Epidermal melanocyte (primary cell): ENCODE data around the gene AGBL1.

ENCODE experiments used
- DNase-seq: peaks from one replicate; pipeline ENCODE4 v3.0.0; 2011; ENCODE audit warnings: low spot score; ENCODE audit not compliant: insufficient read length

Gene AGBL1

DNA sequence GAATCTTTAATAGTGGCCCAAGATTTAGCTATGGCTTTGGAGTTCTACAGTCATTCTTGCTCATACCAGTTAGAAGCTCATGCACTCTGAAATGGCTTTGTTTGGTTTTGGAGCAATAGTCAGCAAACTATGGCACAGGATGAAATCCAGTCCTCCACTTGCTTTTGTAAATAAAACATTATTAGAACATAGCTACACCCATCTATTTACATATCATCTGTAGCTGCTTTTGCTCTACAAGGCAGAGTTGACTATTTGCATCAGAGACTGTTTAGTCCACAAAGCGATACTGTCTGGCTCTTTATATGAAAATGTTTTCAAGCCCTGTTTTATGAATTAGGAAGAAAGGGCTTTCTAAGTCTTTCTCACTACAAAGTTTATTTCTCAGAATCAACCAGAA is 716.9 kb downstream of the AGBL1 start:
- no peak for DNase-seq

DNA sequence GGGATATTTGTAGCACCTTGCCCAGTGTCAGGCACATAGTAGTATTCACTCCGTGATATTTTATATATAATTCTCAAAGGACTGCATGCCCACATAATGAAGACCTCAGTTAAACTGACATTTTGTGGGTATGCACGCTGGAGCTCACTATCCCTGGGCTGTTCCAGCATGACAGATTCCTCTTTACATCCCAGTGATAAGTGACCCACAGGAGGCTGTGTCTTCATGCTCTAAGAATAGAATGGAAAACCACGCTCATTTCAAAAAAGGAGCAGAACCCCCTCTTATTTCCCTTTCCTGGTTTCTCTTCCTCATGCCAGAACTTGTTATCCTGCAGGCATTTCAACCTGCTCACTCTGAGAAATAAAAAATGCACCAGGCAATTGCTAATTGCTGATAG is 717.5 kb downstream of the AGBL1 start:
- DNase-seq: no peak

DNA sequence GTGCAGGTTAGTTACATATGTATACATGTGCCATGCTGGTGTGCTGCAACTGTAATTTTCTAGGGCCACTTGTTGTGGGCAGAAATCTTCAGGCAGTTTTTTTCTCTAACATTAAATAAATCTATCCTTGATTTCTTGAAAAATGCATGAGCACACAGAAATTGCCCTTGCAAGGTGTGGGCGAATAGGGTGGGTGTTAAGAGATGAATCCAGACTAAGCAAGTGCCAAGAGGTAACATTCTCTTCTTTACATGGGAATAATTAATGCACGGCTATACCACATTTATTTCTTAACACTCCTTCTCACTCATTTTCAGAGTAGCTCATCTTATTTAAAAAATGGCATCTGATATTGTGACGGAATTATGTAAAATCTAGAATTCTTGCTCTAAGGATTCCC is 719.6 kb downstream of the AGBL1 start:
- no peak for DNase-seq

DNA sequence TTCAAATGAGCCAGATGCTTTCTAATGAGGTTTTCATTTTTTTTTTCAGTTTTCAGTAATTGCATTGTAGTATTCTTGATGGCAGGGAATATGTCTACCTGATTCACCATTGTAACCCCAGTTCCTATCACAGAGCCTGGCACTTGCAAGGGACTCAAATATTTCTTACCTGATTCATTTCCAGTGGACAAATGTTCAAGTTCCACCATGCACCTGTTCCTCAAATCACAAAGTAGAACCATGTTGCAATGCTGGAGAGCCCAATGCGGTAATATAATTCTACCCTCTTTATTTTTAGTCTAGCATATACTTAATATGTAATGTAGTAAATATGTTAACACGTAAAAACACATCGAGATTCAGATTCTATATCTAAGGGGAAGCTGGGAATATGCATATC is 722.6 kb downstream of the AGBL1 start:
- DNase-seq: no peak

DNA sequence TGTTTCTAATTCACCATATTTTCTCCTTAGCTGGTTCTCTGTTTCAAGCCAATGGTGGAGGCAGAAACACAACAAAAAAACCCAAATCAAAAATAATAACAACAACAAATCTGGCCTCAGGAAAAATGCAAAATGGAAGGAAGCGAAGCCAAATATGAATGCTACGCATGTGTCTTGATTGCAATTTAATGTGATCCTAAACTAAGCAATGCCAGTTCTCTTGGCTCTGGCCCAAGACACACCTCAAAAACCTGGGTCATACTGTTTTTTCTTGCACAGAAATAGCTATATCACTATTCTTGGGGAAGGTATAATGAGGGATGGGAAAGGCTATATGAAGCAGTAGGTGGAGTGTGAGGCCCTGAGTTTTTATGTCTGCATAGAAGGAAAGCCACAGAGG is 724.7 kb downstream of the AGBL1 start:
- no peak for DNase-seq

DNA sequence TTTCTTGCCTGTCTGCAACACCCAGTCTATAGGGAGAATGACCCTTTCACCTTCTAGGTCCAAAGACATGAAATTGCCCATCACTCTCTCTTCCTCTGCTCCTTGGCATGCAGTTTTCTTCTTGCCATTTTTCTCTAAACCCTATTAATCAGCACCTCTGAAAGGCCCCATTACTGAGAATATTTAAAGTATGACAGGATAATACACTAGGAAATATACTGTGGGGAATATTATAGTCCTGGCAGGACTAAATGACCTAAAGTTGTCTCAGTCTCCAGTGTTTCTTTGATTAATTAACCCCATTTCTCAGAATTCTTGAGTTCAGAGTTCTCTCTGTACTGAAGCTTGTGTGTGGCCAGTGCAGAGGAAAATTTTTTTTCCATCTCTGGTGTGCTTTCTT is 730.7 kb downstream of the AGBL1 start:
- DNase-seq: no peak

DNA sequence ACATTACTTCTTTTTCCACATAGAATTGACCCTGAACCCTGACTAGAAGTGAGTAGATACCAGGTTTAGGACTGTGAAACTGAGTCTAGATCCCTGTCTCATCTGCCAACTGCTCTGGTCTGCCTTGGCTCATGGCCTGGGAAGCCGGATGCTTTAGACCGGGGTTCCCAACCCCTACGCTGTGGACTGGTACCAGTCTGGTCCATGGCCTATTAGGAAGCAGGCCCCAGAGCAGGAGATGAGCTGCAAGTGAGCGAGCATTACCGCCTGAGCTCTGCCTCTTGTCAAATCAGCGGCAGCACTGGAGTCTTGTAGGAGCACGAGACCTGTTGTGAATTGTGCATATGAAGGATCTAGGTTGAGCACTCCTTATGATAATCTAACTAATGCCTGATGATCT is 734.2 kb downstream of the AGBL1 start:
- DNase-seq: no peak

DNA sequence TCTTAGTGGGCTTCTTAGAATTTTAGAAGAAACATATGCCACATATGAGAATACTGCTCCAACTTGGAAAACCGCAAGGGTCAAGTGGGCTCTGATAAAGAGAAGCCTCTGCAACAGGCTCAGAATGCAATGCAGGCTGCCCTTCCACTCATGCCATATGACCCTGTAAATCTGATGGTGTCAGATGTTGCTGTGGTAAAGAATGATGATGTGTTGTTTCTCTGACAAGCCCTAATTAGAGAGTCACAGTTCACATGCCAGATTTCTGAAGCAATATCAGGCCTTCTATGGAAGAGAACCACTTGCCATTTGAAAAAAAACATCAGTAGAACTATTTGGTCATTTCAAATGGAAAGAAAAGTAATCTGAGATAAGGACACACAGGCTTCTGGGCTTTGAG is 749.6 kb downstream of the AGBL1 start:
- no peak for DNase-seq

DNA sequence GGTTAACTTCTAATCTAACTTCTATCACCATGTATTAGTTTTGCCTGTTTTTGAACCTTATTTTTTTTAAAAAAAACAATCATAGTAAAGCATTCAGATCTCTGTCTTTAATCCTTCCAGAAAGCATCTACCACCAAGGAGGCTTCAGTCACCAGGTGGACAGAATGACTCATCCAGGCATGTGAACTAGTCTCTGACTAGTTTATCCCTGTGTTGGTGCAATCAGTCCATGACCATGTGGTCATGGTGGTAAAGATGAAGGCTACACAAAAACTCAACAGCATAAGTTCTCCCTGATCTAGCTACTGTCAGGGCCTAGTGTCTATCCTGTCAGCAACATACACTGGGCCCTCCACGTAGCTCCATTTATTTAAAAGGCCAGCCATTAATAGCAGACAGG is 750.6 kb downstream of the AGBL1 start:
- DNase-seq: no peak

DNA sequence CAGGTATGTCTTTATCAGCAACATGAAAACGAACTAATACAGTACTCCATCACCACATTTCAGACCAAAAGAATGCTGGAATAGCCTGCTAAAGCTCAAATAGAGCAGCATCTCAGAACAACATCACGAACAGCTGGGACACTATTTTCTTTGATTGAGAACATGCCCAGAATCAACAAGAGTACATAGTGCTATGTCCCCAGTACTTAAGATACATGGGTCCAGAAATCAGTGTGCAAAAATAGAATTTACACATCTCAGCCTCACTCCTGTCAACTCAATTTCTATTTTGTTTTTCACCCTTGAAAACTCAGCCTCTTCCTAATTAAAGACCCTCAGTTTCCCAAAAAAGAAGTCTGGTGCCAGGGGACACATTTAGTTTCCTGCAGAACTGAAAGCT is 753.9 kb downstream of the AGBL1 start:
- DNase-seq: no peak

DNA sequence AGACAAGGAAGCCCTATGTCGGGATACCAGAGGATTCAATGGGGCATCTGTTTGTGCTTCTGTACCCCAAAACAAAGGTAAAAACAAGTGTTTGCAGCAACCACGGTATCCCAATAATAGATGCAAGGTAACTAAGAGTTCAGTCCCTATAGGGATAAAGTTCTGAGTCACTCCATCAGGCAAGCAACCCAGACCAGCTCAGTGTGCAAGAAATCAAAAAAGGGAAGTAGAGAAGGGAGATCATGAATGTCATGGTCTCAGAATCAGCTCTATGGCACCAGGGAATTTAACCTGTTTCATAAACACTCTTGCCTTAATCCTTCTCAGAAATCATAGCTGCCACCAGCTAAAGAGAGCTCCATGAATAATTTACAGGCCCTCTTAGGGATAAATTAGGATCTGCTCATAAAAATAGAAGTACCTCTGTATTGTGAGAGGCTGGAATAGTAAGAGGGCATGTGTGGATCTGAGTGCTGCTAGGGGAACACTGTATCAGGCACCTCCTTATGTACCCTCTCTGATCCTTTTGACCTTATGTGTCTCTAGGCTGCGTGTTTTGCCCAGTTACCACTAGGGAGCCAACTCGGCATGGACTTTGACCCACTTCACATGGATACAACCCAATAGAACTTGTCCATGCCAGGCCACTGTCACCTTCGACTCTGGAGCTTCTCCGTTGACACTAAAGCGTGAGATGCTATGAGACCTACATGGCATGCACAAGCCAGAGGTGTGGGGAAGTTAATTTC is 754.6 kb downstream of the AGBL1 start:
- DNase-seq: no peak

DNA sequence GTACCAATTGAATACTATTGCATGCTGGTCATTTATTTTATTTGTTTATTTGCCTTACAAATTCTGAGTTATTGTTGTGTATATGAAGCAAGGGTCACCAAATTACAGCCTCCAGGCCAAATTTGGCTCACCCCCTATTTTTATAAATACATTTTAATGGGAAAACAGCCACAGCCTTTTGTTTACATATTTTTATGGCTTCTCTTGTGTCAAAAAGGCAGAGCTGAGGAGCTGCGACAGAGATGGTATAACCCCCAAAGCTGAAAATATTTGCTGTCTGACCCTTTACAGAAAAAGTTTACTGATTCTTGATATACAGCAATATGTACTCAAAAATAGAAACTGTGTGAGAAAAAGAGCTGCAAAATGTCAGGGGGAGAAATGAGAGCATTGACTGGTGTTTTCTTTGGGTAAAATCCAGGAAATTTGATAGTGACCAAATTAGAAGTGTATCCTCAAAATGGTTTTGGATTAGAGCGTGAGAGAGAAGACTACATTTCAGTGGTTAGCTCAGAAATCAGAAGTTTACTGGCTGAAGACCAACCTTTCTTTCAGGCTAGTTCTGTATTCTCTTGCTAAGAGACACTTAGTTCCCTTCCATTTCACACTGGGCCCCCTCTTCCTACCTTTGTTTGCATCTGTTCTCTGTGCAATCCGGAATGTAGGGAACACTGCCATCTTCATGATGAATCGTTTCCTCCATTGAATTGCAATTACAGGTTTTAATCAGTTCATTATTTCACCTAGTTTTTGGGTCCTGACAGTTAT is 757.8 kb downstream of the AGBL1 start:
- no peak for DNase-seq

DNA sequence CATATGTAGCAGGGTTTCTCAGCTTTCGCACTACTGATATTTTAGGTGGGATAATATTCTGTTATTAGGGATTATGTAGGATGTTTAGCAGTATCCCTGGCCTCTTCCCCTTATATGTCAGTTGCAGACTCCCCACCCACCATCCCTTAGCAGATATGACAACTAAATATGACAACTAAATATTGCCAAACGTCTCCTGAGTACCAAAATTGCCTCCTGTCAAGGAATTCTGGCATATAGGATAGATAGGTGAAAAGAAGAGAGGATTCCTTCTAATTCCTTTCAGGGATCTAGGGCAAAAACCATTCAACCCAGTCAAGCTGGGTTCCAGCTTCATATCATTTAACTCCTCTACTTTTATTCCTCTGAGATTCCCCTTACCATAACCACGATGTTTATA is 759.8 kb downstream of the AGBL1 start:
- no peak for DNase-seq

DNA sequence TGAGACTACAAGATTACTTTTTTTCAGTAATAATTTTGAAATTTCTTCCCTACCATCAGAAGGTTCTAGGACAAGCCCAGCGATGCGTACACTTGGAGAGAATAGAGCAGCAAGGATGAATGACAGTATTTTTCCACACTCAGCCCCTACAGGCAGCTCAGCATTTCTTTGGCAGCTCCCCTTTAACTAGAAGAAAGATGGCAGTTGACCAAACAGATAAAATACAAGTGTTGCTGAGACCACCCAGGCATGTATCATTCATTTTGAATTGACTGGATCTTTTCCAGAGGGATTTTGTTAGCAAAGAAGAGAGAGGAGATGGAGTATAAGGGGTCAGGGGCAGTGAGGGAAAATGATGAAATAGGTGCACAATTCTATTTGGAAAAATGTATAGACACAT is 761.3 kb downstream of the AGBL1 start:
- no peak for DNase-seq

DNA sequence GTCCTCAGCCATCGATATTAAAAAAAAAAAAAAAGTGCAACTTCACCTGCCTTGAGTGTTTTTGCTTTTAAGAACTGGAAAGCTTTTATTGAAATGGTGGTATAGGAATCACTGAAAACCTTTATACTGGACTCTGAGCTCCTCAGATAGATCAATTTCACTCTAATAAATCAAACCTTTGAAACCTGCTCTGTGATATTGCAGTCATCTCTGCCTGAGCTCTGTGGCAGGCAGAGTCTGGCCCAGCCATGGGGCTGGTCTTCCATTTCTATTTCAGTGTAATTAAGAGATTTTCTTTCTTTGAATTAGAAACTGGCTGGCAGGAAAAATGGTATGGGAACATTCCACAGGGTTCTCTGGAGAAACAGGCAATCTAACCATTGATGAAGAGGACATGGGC is 762.5 kb downstream of the AGBL1 start:
- no peak for DNase-seq

DNA sequence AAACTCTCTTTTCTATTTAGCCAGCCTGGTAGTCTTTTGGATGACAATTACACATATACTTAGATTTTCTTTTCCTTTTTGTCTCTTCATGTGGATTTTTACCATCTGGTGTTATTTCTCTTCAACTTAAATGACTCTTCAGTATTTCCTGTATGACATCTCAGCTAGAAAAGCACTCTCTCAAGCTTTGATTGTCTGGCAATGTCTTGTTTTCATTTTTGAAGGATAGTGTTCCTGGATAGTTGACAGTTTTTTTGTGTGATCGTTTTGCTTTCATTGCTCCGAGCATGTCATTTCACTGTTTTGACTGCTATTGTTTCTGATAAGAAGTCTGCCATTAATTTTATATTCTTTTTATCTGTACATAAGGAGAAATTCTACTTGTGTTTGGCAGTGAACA is 766.4 kb downstream of the AGBL1 start:
- DNase-seq: no peak

DNA sequence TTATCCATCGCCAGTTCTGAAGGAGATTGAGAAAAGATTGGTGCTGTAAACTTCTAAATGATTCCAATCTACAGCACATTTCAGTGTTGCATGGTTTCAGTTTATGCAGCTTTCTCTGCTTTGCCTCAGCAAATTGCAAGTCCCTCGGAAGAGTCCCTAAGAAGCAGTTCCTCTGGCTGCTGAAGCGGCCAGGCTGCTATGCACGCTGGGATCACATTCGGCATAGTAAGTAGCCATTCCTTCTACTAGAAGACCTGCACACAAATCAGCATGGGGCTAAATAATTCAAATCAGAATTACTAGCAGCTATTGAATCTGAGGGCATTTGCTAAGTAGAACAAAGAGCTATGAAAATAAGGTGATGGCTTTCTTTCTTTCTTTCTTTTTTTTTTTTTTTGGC is 769.5 kb downstream of the AGBL1 start:
- DNase-seq: no peak

DNA sequence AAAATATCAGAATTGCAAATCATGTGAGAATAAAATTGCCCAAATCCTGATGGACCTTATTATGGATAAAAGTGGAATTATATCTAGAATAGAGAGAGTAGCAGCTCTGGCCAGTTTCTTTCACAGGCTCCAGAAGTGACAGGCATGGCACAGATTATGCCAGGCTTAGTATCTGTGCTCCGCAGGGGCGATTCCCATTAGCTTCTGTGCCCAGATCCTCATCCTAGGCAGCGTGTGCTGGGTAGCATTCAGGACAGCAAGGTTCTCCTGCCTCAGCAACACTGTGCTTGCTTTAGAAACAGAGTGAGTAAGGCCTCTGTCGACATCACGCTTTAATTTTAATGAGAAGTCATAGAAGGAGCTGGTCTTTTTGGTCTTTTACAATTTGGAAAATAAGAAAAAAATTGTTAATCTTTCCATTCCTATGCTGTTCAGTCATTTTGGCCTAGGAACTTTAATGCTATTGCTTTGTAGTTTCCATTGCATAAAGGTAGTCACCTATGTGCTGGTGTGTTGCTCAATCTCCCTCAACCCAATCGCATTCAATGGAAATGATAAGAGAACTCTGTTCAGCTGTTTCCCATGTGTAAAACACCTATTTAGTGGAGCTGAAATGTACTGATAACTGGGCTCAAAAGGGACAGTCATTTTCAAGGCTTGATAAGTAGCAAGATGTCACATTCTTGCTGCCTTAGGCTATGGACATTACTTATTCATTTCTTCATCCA is 770.1 kb downstream of the AGBL1 start:
- no peak for DNase-seq

DNA sequence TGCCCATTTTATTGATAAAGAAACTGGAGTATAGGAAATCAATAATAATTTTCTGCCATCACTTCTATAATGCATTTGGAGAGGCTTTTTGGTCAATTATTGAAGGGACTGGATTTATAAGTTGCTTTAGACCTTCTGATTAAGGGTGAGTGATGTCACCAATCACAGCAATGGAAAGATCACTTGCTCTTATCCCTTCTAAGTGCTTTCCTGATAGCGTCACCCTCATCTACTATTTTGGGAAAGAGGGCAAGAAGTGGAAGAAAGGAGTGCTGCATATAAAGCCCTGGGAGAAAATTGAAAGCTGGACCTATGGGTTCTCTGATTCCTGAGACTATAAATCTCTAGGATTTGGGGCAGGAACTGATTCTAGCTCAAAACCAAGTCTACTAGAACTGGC is 771.3 kb downstream of the AGBL1 start:
- DNase-seq: no peak

DNA sequence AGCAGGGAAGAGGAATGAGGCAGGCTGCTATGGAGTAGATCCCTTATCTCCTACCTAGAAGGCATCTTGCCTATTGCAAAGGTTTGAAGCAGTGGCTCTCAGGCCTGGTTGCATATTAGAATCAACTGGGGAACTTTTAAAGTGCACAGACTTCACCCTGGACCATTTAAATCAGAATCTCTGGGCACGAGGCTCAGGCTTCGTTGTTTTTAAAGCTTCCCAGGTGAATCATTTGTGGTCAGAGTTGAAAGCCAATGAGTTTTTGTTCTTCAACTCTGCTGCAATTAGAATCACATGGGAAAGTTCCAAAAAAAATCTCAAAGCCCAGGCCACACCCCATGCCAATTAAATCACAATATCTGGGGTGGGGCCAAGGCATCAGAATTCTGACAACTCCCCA is 773.1 kb downstream of the AGBL1 start:
- no peak for DNase-seq

DNA sequence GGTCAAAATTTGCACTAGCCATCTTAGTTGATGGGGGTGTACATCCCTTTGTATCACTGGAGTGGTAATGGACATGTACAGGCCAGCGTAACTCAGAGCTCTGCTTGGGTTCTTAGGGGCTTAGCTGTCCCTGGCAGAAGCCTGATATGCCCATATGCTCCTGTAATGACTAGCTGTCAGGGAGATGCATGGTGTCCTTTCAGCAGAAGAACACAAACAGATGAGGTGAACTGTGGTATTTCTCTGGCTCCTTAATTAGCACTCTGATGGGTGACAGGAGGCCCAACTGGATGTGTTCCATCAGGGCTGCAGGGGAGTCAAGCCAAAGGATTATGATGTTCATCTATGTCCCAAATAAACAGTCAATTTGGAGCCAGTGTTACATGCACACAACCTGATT is 774.5 kb downstream of the AGBL1 start:
- no peak for DNase-seq
